Measurements from ENCODE around the gene KITLG.
"Not testable (repeated sequence)": the region's sequence is repeated elsewhere in the genome, so short reads cannot be mapped to it uniquely, and the experiment has no call there.

KITLG gene

GRCh38 chr12:88544991-88545980, 35.0 kb downstream of the KITLG start:
- DNase-seq (ENCODE audit: low spot score), result no peak
- no peak for FAIRE-seq

- no peak for DNase-seq (ENCODE audit: low spot score)
- no peak for FAIRE-seq
These were observed 40.4 kb downstream of the KITLG start for GRCh38 chr12:88539893-88540292.

- DNase-seq (ENCODE audit: low spot score), result no peak
- no peak for FAIRE-seq
These were observed 41.6 kb downstream of the KITLG start for GRCh38 chr12:88538697-88539096.

- FAIRE-seq, result no peak
- DNase-seq (ENCODE audit: low spot score), result no peak
These were observed 42.0 kb downstream of the KITLG start for GRCh38 chr12:88538250-88538649.

GRCh38 chr12:88530868-88531267, 49.4 kb downstream of the KITLG start:
- FAIRE-seq (no peak), DNase-seq (ENCODE audit: low spot score) (no peak)

GRCh38 chr12:88529531-88530488, 50.5 kb downstream of the KITLG start:
- DNase-seq (ENCODE audit: low spot score), result no peak
- FAIRE-seq, result no peak

- FAIRE-seq (no peak), DNase-seq (ENCODE audit: low spot score) (no peak)
These were observed 57.3 kb downstream of the KITLG start for GRCh38 chr12:88522961-88523360.

- no peak for FAIRE-seq
- no peak for DNase-seq (ENCODE audit: low spot score)
These were observed 59.8 kb downstream of the KITLG start for GRCh38 chr12:88520436-88520820.

GRCh38 chr12:88519802-88520435, 60.4 kb downstream of the KITLG start:
- no peak for FAIRE-seq
- no peak for DNase-seq (ENCODE audit: low spot score)

- FAIRE-seq (no peak), DNase-seq (ENCODE audit: low spot score) (no peak)
These were observed 61.3 kb downstream of the KITLG start for GRCh38 chr12:88518863-88519403.

GRCh38 chr12:88516811-88517210, 63.5 kb downstream of the KITLG start:
- DNase-seq (ENCODE audit: low spot score) (no peak), FAIRE-seq (no peak)

GRCh38 chr12:88510843-88511242, 69.4 kb downstream of the KITLG start:
- no peak for DNase-seq (ENCODE audit: low spot score)
- no peak for FAIRE-seq

- FAIRE-seq (no peak), DNase-seq (ENCODE audit: low spot score) (no peak)
These were observed 70.4 kb downstream of the KITLG start for GRCh38 chr12:88509851-88510250.

GRCh38 chr12:88509347-88509746, 70.9 kb downstream of the KITLG start:
- FAIRE-seq (no peak), DNase-seq (ENCODE audit: low spot score) (no peak)

GRCh38 chr12:88507851-88508250, 72.4 kb downstream of the KITLG start:
- FAIRE-seq; DNase-seq (ENCODE audit: low spot score): not testable (repeated sequence)

GRCh38 chr12:88507270-88507669, 73.0 kb downstream of the KITLG start:
- DNase-seq (ENCODE audit: low spot score), result no peak
- FAIRE-seq, result no peak

- FAIRE-seq, result no peak
These were observed 74.6 kb downstream of the KITLG start for GRCh38 chr12:88505696-88506095.

GRCh38 chr12:88503281-88503703, 77.0 kb downstream of the KITLG start:
- FAIRE-seq, result no peak

More at GRCh38 chr12:88505696-88506095, 74.6 kb downstream of the KITLG start:
- no peak for DNase-seq (ENCODE audit: low spot score)

GRCh38 chr12:88501972-88502938, 78.0 kb downstream of the KITLG start:
- DNase-seq (ENCODE audit: low spot score), result no peak
- FAIRE-seq, result no peak

More at GRCh38 chr12:88503281-88503703, 77.0 kb downstream of the KITLG start:
- DNase-seq (ENCODE audit: low spot score), result no peak

GRCh38 chr12:88496891-88497371, 83.3 kb downstream of the KITLG start:
- DNase-seq (ENCODE audit: low spot score) (no peak), FAIRE-seq (no peak)

All from urothelium cell line (cell line).